AG04449 (cell line): ENCODE results near the gene C10orf143.

Source experiments
- CTCF ChIA-PET: fragments of 350-600 bp; formaldehyde crosslinking; extraction: SDS; loops from one replicate; lab custom pipeline; 2021; ENCODE audit warnings: antibody characterized with exemption; lab: Yijun Ruan, JAX
- POLR2A ChIA-PET: fragments of 400-600, 350-600 bp; formaldehyde crosslinking; extraction: SDS; loops from one replicate; lab custom pipeline; 2020; ENCODE audit warnings: antibody characterized with exemption, inconsistent platforms; lab: Yijun Ruan, JAX
- DNase-seq: peaks from one replicate; pipeline ENCODE4 v3.0.0-alpha.2; 2010; ENCODE audit warnings: low read depth, low spot score
- H3K4me3 ChIP-seq: 2 replicates; pipeline ENCODE4 v1.5.1; 2011; ENCODE audit warnings: low read depth, mild to moderate bottlenecking, control low read depth, low read length
- TF ChIP-seq, protein P1 (sequence below): IDR thresholded peaks from one replicate; pipeline ENCODE4 v1.5.1; 2011; ENCODE audit warnings: mild to moderate bottlenecking, moderate library complexity, low read length, control low read depth, inconsistent platforms; ENCODE audit not compliant: insufficient read depth; ENCODE audit errors: missing control alignments

The C10orf143 gene

DNA sequence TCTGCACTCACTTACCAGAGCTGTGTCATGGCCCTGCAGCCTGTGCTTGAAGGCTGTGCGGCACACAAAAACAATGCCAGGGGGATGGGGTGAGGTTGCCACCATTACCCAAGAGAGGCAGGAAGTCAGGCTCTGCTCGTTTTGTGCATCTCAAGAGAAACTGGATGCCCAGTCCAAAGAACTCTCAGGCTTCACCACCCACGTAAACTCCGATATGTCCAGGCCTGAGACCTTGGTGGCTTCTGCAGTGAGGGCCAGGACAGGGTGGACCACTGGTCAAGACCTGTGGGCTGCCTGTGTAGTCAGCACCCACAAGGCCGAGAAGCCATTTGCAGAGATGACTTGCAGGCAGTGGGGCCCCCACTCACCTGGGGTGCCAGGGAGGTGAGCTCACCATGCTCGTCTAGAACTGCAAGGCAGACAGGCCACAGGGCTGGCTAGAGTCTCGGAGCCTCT lies 91.9 kb downstream of the C10orf143 start:
- H3K4me3 ChIP-seq: no peak overlapping the region
- ChIA-PET CTCF (no interaction called here), POLR2A (no interaction called here)
- TF ChIP-seq, protein P1, sequence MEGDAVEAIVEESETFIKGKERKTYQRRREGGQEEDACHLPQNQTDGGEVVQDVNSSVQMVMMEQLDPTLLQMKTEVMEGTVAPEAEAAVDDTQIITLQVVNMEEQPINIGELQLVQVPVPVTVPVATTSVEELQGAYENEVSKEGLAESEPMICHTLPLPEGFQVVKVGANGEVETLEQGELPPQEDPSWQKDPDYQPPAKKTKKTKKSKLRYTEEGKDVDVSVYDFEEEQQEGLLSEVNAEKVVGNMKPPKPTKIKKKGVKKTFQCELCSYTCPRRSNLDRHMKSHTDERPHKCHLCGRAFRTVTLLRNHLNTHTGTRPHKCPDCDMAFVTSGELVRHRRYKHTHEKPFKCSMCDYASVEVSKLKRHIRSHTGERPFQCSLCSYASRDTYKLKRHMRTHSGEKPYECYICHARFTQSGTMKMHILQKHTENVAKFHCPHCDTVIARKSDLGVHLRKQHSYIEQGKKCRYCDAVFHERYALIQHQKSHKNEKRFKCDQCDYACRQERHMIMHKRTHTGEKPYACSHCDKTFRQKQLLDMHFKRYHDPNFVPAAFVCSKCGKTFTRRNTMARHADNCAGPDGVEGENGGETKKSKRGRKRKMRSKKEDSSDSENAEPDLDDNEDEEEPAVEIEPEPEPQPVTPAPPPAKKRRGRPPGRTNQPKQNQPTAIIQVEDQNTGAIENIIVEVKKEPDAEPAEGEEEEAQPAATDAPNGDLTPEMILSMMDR: no peak
- DNase-seq: no peak

DNA sequence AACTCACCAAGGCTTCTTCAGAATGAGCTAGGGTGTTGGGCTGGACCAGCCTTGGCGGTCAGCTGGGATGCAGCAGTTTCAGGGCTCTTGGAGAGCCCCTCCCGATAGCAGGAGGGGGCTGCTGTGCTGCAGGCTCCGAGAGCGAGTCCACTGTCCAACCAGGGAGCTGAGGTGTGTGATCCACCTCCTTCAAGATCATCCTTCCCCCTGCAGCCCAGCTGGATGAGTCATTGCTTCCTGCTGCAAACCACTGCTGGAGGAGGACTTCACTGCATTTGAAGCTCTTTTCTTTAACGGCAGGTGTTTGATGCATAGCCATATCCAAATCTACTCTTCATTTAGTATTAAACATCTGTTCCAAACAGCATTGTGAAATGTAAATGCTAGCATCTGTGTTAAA lies 92.4 kb downstream of the C10orf143 start:
- CTCF ChIA-PET: no interaction called here
- POLR2A ChIA-PET: no interaction called here
- no peak overlapping the region for H3K4me3 ChIP-seq
- TF ChIP-seq, protein P1: no peak
- DNase-seq: no peak

DNA sequence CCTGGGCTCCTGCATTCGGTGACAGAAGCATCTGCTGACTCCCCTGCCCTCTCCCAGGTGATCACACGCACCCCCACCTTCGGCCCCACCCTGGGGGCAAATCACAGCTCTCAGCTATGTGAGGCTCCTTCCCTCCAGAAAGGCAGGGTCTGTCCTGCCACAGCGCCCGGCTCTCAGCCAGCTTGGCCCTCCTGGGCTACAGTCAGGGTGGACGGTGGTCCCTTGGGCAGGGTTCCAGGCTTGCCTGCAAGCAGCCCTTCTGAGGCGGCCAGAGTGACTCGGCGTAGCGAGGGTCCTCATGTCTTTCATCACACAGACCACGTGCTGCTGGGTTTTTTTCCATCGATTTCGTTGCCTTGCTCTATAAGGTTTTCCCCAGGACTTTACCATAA lies 93.0 kb downstream of the C10orf143 start:
- CTCF ChIA-PET: no interaction called here
- TF ChIP-seq, protein P1: no peak
- no peak for DNase-seq
- POLR2A ChIA-PET: no interaction called here
- no peak overlapping the region for H3K4me3 ChIP-seq

DNA sequence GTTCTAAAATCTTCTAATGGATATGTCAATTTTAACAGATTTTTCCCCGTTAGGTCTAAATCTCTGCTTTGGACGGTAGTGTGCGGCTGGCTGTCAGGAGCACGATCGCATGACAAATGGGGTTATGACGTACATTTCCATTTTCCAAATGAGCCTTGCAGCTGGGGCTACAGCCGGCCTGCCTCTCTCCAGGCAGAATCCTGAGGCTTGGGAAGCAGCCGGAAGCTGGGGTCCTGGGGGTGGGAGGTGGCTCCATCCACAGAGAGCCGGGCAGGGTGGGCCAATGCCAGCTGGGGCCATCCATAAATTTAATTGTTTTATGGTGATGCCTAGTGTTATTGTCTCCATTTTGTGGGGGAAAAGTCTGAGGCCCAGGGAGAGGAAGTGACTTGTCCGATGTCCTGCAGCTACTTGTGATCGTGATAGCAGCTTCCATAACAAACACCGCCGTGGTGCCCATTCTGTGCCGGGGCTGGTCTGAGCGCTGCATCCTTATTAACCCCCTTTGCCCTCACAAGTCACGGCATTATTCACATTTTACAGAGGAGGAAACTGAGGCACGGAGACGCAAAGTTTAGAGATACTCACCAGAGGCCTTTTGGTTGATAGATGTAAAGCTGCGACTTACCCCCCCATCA lies 93.5 kb downstream of the C10orf143 start:
- no peak overlapping the region for H3K4me3 ChIP-seq
- CTCF ChIA-PET: no interaction called here
- no peak for DNase-seq
- TF ChIP-seq, protein P1: no peak
- POLR2A ChIA-PET: no interaction called here

DNA sequence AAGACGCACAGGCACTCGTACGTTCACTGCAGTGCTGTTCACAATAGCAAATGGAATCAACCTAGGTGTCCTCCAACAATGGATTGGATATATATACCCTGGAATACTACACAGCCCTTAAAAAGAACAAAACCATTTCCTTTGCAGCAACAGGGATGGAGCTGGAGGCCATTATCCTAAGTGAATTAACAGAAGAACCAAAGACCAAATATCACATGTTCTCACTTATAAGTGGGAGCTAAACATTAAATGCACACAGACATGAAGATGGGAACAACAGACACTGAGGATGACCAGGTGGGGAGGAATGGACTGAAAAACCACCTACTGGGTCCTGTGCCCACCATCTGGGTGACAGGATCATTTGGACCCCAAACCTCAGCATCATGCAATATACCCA lies 94.5 kb downstream of the C10orf143 start:
- POLR2A ChIA-PET: no interaction called here
- no peak overlapping the region for H3K4me3 ChIP-seq
- TF ChIP-seq, protein P1: no peak
- DNase-seq: no peak
- CTCF ChIA-PET: interaction anchor here (0.6 kb wide), 1 partner anchor 44 kb away, joined by 3 read pairs; no protein-coding TSS in a partner anchor

DNA sequence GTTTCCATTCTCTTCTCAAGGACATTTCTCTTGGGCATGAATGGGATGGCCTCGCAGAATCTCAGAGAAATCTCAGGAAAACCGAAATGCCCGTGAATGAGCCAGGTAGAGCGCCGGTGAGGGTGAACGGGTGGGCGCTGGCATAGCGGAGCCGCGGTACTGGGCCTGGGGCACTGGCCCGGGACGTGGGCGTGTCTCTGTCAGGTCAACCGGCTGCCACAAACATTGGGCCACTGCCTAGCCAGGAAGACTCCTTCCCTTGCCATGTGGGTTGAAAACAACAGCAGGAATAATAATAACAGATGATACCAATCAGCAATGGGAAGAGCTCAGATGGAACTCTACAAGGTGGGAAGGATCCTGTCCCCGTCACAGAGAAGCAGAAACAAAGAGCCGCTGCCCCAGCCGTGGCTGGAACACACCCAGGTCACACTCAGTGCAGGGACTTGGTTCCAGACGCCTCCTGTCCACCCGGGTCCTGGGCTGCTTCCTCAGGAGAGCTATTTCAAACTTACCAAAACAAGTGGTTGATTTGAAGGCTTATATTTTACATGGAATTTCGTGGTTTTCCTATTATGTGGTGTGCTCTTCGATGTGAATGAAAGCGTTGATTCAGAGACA lies 95.4 kb downstream of the C10orf143 start:
- ChIA-PET POLR2A (no interaction called here), CTCF (no interaction called here)
- no peak for DNase-seq
- no peak overlapping the region for H3K4me3 ChIP-seq
- TF ChIP-seq, protein P1: no peak
